NCI-H1694 (cell line): ENCODE results near the gene RXFP1.

Source experiments
- DNase-seq: peaks from one replicate; lab custom pipeline; 2025; lab: John Stamatoyannopoulos, UW

RXFP1 gene

GRCh38 chr4:158521484-158522088 is at the start of gene RXFP1:
TSS of gene RXFP1 (plus strand) at chr4:158521882. CDS start at chr4:158521977, 95 bp downstream.
- no peak for DNase-seq

GRCh38 chr4:158481811-158482210 is 39.9 kb upstream of the RXFP1 start:
- no peak for DNase-seq

GRCh38 chr4:158484173-158484885 is 37.4 kb upstream of the RXFP1 start:
- DNase-seq: no peak

- DNase-seq: no peak
Observed at GRCh38 chr4:158490629-158491028, 31.1 kb upstream of the RXFP1 start.

- no peak for DNase-seq
Observed at GRCh38 chr4:158492391-158492790, 29.3 kb upstream of the RXFP1 start.

GRCh38 chr4:158496030-158496741 is 25.5 kb upstream of the RXFP1 start:
- DNase-seq: peak; percentile 6

GRCh38 chr4:158500054-158500453 is 21.6 kb upstream of the RXFP1 start:
- DNase-seq: no peak

- DNase-seq: no peak
Observed at GRCh38 chr4:158513256-158513655, 8.4 kb upstream of the RXFP1 start.

- DNase-seq: no peak
Observed at GRCh38 chr4:158519226-158519625, 2.5 kb upstream of the RXFP1 start.

- DNase-seq: no peak
Observed at GRCh38 chr4:158523990-158524535, 2.4 kb downstream of the RXFP1 start.

- DNase-seq: no peak
Observed at GRCh38 chr4:158527516-158527915, 5.8 kb downstream of the RXFP1 start.

GRCh38 chr4:158529505-158529904 is 7.8 kb downstream of the RXFP1 start:
- no peak for DNase-seq

- DNase-seq: no peak
Observed at GRCh38 chr4:158530381-158530780, 8.7 kb downstream of the RXFP1 start.

GRCh38 chr4:158530898-158531297 is 9.2 kb downstream of the RXFP1 start:
- no peak for DNase-seq

GRCh38 chr4:158532556-158533231 is 11.0 kb downstream of the RXFP1 start:
- DNase-seq: no peak

- DNase-seq: no peak
Observed at GRCh38 chr4:158534727-158535126, 13.0 kb downstream of the RXFP1 start.

- DNase-seq: no peak
Observed at GRCh38 chr4:158535130-158535614, 13.5 kb downstream of the RXFP1 start.

GRCh38 chr4:158536833-158537232 is 15.2 kb downstream of the RXFP1 start:
- no peak for DNase-seq

GRCh38 chr4:158538176-158538575 is 16.5 kb downstream of the RXFP1 start:
- no peak for DNase-seq

- DNase-seq: no peak
Observed at GRCh38 chr4:158538911-158539310, 17.2 kb downstream of the RXFP1 start.

GRCh38 chr4:158540125-158540907 is 18.6 kb downstream of the RXFP1 start:
- no peak for DNase-seq
